A673 (cell line): ENCODE results near the gene CD93. TPM values are rescaled to one million over a fixed set of nuclear protein-coding genes. Genes with fewer than 3 reads are reported as not detected.

ENCODE experiments used
- BruUV-seq: library from RNA; stranded (reverse); fragments of 400-500 nt; replicated peaks from 2 replicates; lab custom pipeline; 2021; lab: Mats Ljungman, UMichigan
- CTCF ChIA-PET: fragments of 300-600 bp; sonication (Branson Sonifier 250); formaldehyde crosslinking; loops from one replicate; lab custom pipeline; 2022; ENCODE audit warnings: antibody characterized with exemption; lab: Charles Lee
- POLR2A ChIA-PET: fragments of 300-600 bp; sonication (Branson Sonifier 250); formaldehyde crosslinking; loops from one replicate; lab custom pipeline; 2022; ENCODE audit warnings: antibody characterized with exemption; ENCODE audit not compliant: low non-redundant PET; lab: Charles Lee
- DNase-seq: peaks from one replicate; pipeline ENCODE4 v3.0.0-alpha.2; 2015; ENCODE audit warnings: low spot score
- H3K27ac ChIP-seq: fragments of 200-600 bp; sonication (generic); 2 replicates; pipeline ENCODE4 v1.5.1; 2016; ENCODE audit warnings: mixed run types, low read depth, mild to moderate bottlenecking, mixed read lengths, antibody characterized with exemption, low read length; ENCODE audit not compliant: poor library complexity, severe bottlenecking
- H3K27me3 ChIP-seq: fragments of 200-600 bp; sonication (generic); replicated peaks from 2 replicates; pipeline ENCODE4 v1.6.1; 2017; ENCODE audit warnings: mixed run types, low read depth, mild to moderate bottlenecking, mixed read lengths, antibody characterized with exemption, low read length; ENCODE audit not compliant: insufficient read depth, poor library complexity
- H3K36me3 ChIP-seq: fragments of 200-600 bp; sonication (generic); 2 replicates; pipeline ENCODE4 v1.6.1; 2016; ENCODE audit warnings: mixed run types, mild to moderate bottlenecking, mixed read lengths, antibody characterized with exemption, low read length; ENCODE audit not compliant: insufficient read depth, poor library complexity, severe bottlenecking
- H3K4me1 ChIP-seq: fragments of 200-600 bp; sonication (generic); 2 replicates; pipeline ENCODE4 v1.6.1; 2017; ENCODE audit warnings: mixed run types, mild to moderate bottlenecking, mixed read lengths, antibody characterized with exemption, low read length; ENCODE audit not compliant: insufficient read depth, poor library complexity, severe bottlenecking
- H3K4me3 ChIP-seq: fragments of 200-600 bp; sonication (generic); 2 replicates; pipeline ENCODE4 v1.5.1; 2016; ENCODE audit warnings: low read depth, mixed run types, mild to moderate bottlenecking, mixed read lengths, low read length; ENCODE audit not compliant: poor library complexity, severe bottlenecking
- H3K9me3 ChIP-seq: fragments of 200-600 bp; sonication (generic); 2 replicates; pipeline ENCODE4 v1.6.1; 2016; ENCODE audit warnings: mixed run types, low read depth, mild to moderate bottlenecking, mixed read lengths, antibody characterized with exemption, low read length; ENCODE audit not compliant: poor library complexity, severe bottlenecking
- EZH2 ChIP-seq: fragments of 200-600 bp; sonication (generic); IDR thresholded peaks from 2 replicates; pipeline ENCODE4 v1.6.1; 2017; ENCODE audit warnings: borderline replicate concordance, low read depth, mild to moderate bottlenecking, mixed read lengths, antibody characterized with exemption, low read length; ENCODE audit not compliant: poor library complexity, severe bottlenecking
- intact Hi-C: fragments of 100-400 bp; cut with micrococcal nuclease; formaldehyde crosslinking; loops from one replicate; pipeline ENCODE4 v1.10.0; 2022; ENCODE audit not compliant: unreplicated experiment
- total RNA-seq: library from RNA; stranded (reverse); gene quantifications from 2 replicates; pipeline ENCODE4 v1.2.3, GENCODE V29; 2021
- TF ChIP-seq, protein P1 (sequence below): fragments of 300-800, 200-600 bp; sonication (generic); conservative IDR thresholded peaks from 2 replicates; pipeline ENCODE4 v1.5.1; 2017; ENCODE audit warnings: low read depth, mild to moderate bottlenecking, antibody characterized with exemption, low read length, moderate library complexity, mixed read lengths

CD93 gene
- total RNA-seq, 1 experiment from 2014 or later, result 0.06 TPM

DNA sequence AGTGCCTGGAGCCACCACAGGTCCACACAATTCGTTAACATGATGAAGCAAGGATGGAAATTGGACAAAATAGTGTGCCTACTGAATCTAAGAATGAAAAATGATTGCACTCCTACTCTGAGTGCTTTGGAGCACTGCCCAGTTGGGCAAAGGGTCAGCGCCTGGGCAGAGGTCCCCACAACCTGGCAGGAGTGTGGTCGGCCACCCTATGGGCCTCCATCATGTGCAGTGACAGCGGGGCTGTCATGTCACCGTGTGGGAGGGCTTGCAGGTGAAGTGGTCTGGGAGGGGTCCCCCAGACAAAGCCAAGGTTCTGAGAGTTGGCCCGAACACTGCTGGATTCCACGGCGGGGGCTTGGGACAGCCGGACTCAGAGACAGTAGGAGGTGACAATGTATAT, 36.2 kb upstream of the CD93 start:
- no peaks in the 10 kb centered on the region for H3K9me3 ChIP-seq
- TF ChIP-seq, protein P1, sequence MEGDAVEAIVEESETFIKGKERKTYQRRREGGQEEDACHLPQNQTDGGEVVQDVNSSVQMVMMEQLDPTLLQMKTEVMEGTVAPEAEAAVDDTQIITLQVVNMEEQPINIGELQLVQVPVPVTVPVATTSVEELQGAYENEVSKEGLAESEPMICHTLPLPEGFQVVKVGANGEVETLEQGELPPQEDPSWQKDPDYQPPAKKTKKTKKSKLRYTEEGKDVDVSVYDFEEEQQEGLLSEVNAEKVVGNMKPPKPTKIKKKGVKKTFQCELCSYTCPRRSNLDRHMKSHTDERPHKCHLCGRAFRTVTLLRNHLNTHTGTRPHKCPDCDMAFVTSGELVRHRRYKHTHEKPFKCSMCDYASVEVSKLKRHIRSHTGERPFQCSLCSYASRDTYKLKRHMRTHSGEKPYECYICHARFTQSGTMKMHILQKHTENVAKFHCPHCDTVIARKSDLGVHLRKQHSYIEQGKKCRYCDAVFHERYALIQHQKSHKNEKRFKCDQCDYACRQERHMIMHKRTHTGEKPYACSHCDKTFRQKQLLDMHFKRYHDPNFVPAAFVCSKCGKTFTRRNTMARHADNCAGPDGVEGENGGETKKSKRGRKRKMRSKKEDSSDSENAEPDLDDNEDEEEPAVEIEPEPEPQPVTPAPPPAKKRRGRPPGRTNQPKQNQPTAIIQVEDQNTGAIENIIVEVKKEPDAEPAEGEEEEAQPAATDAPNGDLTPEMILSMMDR, result no peak
- no peak for TF ChIP-seq EZH2
- intact Hi-C loops, result no loop called here

DNA sequence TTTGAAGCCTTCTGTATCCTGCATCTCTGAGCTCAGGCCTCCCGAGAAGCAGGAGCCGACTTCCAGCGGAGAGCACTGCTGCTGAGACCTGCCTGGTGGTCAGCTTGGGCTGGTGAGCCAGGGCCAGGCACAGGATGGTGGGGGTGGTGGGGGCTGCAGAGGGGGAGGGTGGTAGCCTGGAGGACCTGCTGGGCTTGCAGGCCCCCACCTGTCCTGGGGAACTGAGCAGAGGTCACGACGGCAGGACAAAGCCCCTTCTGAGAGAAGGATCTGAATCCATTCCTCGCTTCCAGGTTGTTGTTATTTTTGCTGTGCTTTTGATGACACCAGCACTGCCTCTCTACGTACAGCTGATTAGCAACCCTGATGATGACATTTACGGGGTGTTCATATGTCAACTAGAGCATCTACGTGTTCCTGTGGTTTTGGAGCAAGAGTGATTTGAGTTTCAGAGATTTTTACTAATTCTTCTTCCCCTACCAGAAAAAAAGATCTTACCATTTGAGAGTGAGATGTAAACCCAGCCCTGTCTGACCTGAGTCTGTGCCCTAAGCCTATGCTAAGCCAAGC, 35.7 kb upstream of the CD93 start:
- Histone ChIP-seq H3K36me3 (no peaks in the 10 kb centered on the region), H3K4me1 (no peaks in the 10 kb centered on the region), H3K27ac (no peak overlapping the region), H3K27me3 (peaks cover 9% of the 10 kb centered on the region), H3K4me3 (no peak overlapping the region), H3K9me3 (no peaks in the 10 kb centered on the region)
- ChIA-PET CTCF (no interaction called here), POLR2A (no interaction called here)
- DNase-seq, result no peak
- intact Hi-C loops, result no loop called here
- no peak for TF ChIP-seq EZH2
- TF ChIP-seq, protein P1, result no peak
- BruUV-seq, result no TSS peak

More for the DNA sequence above, 36.2 kb upstream of the CD93 start:
- POLR2A ChIA-PET, result no interaction called here
- no TSS peak for BruUV-seq
- Histone ChIP-seq H3K27ac (no peak overlapping the region), H3K4me1 (no peaks in the 10 kb centered on the region), H3K27me3 (peaks cover 9% of the 10 kb centered on the region), H3K4me3 (no peak overlapping the region), H3K36me3 (no peaks in the 10 kb centered on the region)
- no peak for DNase-seq
- CTCF ChIA-PET, result no interaction called here

DNA sequence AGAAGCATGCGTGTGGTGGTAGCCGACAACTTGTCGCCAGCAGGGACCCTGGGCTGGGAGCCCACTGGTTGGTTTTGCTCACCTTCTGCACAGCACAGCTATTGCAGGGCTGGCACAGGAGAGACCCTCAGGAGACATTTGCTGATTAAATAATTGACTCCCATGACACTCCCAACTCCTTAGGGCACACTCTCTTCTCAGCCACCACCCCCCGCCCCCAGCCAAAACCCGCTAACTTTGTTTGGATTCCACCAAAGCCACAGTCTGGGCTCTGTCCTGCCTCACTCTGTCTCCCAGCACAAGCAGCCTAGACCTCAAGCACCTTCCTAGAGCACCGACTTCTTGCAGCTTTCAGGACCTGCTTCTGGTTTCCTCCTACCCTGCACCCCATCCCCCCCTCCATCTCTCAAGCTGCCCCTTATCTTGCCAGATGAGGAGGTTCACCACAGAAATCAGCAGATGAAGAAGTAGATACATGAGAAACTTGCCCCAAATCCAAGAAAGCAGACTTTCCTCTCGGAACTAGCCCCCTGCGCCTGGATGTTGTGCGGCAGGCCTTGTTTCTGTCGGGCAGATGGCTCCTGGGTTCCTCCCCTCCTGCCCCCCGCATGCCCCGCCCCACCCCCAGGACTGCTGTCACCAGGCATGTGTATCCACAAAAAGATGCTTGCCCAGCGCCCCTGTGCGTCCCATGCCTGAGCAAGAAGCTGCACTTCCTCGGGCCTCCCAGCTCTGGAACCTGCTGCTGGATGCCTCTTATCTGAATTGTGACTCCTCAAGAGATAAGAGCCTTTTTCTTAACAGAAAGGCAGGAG, 35.0 kb upstream of the CD93 start:
- no peak for DNase-seq
- H3K27ac ChIP-seq, result no peak overlapping the region
- intact Hi-C loops, result no loop called here
- peaks cover 9% of the 10 kb centered on the region for H3K27me3 ChIP-seq
- TF ChIP-seq, protein P1, result no peak
- no peak for TF ChIP-seq EZH2
- no peak overlapping the region for H3K4me3 ChIP-seq
- H3K9me3 ChIP-seq, result no peaks in the 10 kb centered on the region
- H3K36me3 ChIP-seq, result no peaks in the 10 kb centered on the region
- no peaks in the 10 kb centered on the region for H3K4me1 ChIP-seq
- no TSS peak for BruUV-seq
- POLR2A ChIA-PET, result no interaction called here
- CTCF ChIA-PET, result no interaction called here
